ENCODE results near the gene NDUFA11. TPM values are rescaled to one million over a fixed set of nuclear protein-coding genes. Genes with fewer than 3 reads are reported as not detected.

The NDUFA11 gene
- total RNA-seq, 3 donors from 2014 or later (not counting 1 experiment from before 2014, with no cell fraction given) = 111 to 115 (median 113) TPM

DNA sequence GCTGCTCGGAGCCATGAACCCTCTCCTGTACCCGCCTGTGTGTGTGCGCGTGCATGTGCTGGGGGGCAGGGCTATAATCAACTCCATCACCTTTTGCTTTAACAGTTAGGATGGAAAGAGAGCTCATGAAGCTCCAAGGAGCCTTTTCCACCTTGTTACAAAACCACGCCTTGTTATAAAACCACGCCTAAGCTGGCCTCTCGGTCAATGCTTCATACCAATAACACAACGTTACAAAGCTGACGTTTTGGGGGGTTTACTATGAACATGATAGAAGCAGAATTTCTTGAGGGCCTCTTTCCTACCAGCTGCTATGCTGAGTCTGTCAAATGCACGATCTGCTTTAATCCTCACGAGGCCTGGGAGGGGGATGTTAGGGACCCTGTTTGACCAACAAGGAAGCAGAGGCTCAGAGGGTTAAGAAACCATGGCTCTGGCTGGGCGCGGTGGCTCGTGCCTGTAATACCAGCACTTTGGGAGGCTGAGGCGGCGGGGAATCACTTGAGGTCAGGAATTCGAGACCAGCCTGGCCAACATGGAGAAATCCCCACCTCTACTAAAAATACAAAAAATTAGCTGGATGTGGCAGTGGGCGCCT is 22.3 kb upstream of the NDUFA11 start:
- H3K27me3 Mint-ChIP-seq (ENCODE audit: low read depth in 2 of 2) = no peaks in the 10 kb centered on the region
- H3K9me3 Mint-ChIP-seq = no peaks in the 10 kb centered on the region
- H3K4me3 ChIP-seq (ENCODE audit: low read length) = no peak overlapping the region
- H3K27ac ChIP-seq (ENCODE audit: low read length) = no peak overlapping the region
- TF ChIP-seq, protein P1, sequence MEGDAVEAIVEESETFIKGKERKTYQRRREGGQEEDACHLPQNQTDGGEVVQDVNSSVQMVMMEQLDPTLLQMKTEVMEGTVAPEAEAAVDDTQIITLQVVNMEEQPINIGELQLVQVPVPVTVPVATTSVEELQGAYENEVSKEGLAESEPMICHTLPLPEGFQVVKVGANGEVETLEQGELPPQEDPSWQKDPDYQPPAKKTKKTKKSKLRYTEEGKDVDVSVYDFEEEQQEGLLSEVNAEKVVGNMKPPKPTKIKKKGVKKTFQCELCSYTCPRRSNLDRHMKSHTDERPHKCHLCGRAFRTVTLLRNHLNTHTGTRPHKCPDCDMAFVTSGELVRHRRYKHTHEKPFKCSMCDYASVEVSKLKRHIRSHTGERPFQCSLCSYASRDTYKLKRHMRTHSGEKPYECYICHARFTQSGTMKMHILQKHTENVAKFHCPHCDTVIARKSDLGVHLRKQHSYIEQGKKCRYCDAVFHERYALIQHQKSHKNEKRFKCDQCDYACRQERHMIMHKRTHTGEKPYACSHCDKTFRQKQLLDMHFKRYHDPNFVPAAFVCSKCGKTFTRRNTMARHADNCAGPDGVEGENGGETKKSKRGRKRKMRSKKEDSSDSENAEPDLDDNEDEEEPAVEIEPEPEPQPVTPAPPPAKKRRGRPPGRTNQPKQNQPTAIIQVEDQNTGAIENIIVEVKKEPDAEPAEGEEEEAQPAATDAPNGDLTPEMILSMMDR (IDR thresholded peaks at IDR 0.05) = no peak
- DNase-seq (no peak), ATAC-seq (no peak)
- no peaks in the 10 kb centered on the region for H3K4me1 ChIP-seq (ENCODE audit: control insufficient read depth, insufficient read depth, low read length)
- H3K27ac Mint-ChIP-seq = no peak overlapping the region
- no peaks in the 10 kb centered on the region for H3K27me3 ChIP-seq (ENCODE audit: control insufficient read depth, insufficient read depth, low read length)
- peaks cover 13% of the 10 kb centered on the region for H3K36me3 Mint-ChIP-seq
- 97% methylated on average over 18 of the region's 18 CpGs for WGBS (ENCODE audit: insufficient coverage)
- peaks cover 86% of the 10 kb centered on the region for H3K36me3 ChIP-seq (ENCODE audit: control insufficient read depth, insufficient read depth, low read length)
- H3K4me1 Mint-ChIP-seq = no peaks in the 10 kb centered on the region
- no peaks in the 10 kb centered on the region for H3K9me3 ChIP-seq (ENCODE audit: control insufficient read depth, insufficient read depth, low read length)
- no peak overlapping the region for H3K4me3 Mint-ChIP-seq
- intact Hi-C loops (cut with micrococcal nuclease) = no loop called here

- Mint-ChIP-seq H3K27ac (peak overlapping the region in 1 of 2 donors; percentile 44), H3K36me3 (peaks cover 7% of the 10 kb centered on the region), H3K9me3 (no peaks in the 10 kb centered on the region), H3K4me3 (no peak overlapping the region), H3K27me3 (ENCODE audit: low read depth in 2 of 2) (no peaks in the 10 kb centered on the region), H3K4me1 (no peaks in the 10 kb centered on the region)
- Histone ChIP-seq H3K27ac (ENCODE audit: low read length) (no peak overlapping the region), H3K27me3 (ENCODE audit: control insufficient read depth, insufficient read depth, low read length) (no peaks in the 10 kb centered on the region), H3K36me3 (ENCODE audit: control insufficient read depth, insufficient read depth, low read length) (peaks cover 80% of the 10 kb centered on the region), H3K4me3 (ENCODE audit: low read length) (no peak overlapping the region), H3K4me1 (ENCODE audit: control insufficient read depth, insufficient read depth, low read length) (no peaks in the 10 kb centered on the region), H3K9me3 (ENCODE audit: control insufficient read depth, insufficient read depth, low read length) (no peaks in the 10 kb centered on the region)
- intact Hi-C loops (cut with micrococcal nuclease) = no loop called here
- 95% methylated on average over 16 of the region's 16 CpGs for WGBS (ENCODE audit: insufficient coverage)
- TF ChIP-seq, protein P1 (IDR thresholded peaks at IDR 0.05) = no peak
- DNase-seq (no peak), ATAC-seq (no peak)
These were observed 19.8 kb upstream of the NDUFA11 start for GRCh38 chr19:5923356-5923755.

DNA sequence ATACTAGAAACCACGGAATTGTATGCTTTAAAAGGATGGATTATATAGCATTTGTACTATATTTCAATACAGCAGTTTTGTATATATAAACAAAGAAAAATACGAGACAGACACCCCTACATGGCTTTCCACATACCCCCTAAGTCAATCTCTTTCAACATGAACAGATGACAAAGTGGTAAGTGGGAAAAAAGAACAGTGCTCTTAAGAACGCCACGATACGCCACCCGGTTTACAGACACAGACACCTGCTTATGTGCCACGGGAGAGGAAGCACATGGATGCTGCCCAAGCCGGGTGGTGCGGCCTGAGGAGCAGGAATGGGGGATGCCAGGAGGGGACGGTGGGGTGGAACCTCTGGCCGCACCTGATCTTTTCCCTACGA is 18.6 kb upstream of the NDUFA11 start:
- H3K36me3 ChIP-seq (ENCODE audit: control insufficient read depth, insufficient read depth, low read length) = peaks cover 78% of the 10 kb centered on the region
- H3K4me1 Mint-ChIP-seq = no peaks in the 10 kb centered on the region
- no peaks in the 10 kb centered on the region for H3K9me3 ChIP-seq (ENCODE audit: control insufficient read depth, insufficient read depth, low read length)
- intact Hi-C loops (cut with micrococcal nuclease) = no loop called here
- H3K27ac Mint-ChIP-seq = no peak overlapping the region
- no peaks in the 10 kb centered on the region for H3K27me3 ChIP-seq (ENCODE audit: control insufficient read depth, insufficient read depth, low read length)
- TF ChIP-seq, protein P1 (IDR thresholded peaks at IDR 0.05) = no peak
- H3K4me3 Mint-ChIP-seq = no peak overlapping the region
- H3K36me3 Mint-ChIP-seq = no peaks in the 10 kb centered on the region
- H3K27ac ChIP-seq (ENCODE audit: low read length) = no peak overlapping the region
- no peaks in the 10 kb centered on the region for H3K9me3 Mint-ChIP-seq
- no peaks in the 10 kb centered on the region for H3K4me1 ChIP-seq (ENCODE audit: control insufficient read depth, insufficient read depth, low read length)
- DNase-seq (no peak), ATAC-seq (no peak)
- 97% methylated on average over 10 of the region's 12 CpGs for WGBS (ENCODE audit: insufficient coverage)
- H3K4me3 ChIP-seq (ENCODE audit: low read length) = no peak overlapping the region
- H3K27me3 Mint-ChIP-seq (ENCODE audit: low read depth in 2 of 2) = no peaks in the 10 kb centered on the region
